Right lung (tissue), 5 donors: Measurements from ENCODE around the gene MPRIP. TPM values are rescaled to one million over a fixed set of nuclear protein-coding genes. Genes with fewer than 3 reads are reported as not detected.
"Not testable (repeated sequence)": the region's sequence is repeated elsewhere in the genome, so short reads cannot be mapped to it uniquely, and the experiment has no call there.

Experiments used
- DNase-seq, 2 donors: peaks; one replicate each; pipeline ENCODE4 v3.0.0-alpha.2; 2013
- polyA plus RNA-seq, 5 donors: library from polyadenylated mRNA; unstranded; fragments of 120-200 nt; gene quantifications; one replicate each; pipeline versions ENCODE4 v1.2.1 to v1.2.3, GENCODE V29; 2013; ENCODE audit warnings: inconsistent platforms in 1 of 5, low replicate concordance in 1 of 5; ENCODE audit not compliant: insufficient read length in 5 of 5, insufficient read depth in 1 of 5

Gene MPRIP
- polyA plus RNA-seq, 5 donors = 190 to 262 (median 239) TPM

DNA sequence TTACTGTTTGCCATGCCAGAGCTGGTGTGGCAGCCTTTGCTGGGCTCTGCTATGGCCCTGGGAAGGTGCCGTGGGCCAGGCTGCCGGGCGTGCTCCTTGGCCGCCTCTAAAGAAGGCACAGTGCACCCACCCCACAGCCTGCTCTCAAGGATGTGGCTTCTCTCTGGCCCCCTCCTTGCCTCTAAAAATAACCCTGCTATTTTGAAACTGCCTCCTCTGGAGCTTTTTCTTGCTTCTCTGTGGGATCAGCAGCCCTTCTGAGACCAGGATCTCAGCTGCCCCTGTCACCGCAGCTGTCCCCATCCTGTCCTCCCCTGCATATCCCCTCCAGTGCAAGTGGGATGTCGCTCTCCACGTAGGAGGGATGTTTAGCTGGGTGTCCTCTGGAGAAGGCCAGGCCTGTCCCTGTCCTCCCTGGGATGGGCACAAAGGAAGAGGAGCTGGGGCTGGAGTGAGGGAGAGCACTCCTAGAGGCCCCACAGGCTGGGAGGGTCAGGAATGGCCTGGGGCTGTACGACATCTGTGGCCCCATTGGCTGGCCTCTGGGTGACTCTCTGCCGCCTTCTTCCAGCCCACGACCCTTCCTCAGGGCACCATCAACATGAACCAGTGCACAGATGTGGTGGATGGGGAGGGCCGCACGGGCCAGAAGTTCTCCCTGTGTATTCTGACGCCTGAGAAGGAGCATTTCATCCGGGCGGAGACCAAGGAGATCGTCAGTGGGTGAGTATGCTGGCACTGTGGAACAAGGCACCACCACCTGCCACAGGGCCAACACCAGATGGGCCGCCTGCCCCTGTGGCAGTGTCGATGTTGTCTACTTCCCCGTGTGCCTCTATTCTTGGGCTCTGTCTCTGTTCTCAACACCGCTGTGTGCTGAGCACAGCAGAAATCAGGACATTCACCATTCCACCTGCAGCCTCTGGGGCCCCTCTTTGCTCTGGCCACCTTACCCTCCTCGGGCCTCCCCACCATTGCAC is 84.2 kb downstream of the MPRIP start:
- DNase-seq = no peak

DNA sequence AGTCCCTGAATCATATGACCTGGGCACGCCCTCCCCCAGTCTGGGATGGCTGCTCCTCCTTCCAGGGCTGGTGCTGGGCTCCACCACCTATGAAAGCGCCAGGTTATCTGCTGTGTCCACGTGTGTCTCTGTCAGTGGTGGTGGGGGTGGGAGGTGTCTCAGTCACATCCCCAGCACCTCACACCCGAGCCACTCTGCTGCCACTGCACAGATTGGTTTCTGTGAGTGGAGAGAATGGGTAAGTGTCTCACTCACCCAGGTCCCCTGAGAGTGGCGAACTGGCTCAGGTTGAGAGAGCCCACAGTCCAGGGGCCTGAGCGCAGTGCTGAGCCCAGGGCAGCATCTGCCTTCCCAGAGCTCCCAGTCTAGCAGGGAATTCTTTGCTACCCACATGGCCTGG is 84.9 kb downstream of the MPRIP start:
- no peak for DNase-seq

DNA sequence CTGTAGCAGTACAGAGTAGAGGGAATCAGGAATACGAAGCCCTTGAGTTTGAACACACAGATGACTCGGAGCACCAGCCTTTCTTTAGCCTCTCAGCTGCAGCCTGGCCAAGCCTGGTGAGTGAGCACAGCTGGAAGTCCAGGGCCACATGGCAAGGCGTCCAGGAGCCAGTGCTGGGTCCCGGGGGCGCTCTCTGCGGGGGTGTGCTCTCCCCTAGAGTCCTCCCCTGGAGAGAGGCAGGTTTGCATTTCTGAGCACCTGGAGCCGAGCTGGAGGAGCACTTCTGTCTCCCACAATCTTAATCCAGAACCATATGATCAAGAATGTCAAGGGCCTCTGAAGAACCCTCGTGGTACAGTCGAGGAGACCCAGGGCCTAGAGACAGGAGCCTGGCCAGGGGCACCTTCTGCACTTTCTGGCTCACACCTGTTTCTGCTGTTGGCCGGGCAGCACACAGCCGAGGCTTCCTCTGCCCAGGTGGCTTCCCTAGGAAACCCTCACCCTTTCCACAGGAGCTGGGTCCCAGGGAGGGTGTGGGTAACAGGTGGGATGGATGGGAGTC is 85.6 kb downstream of the MPRIP start:
- no peak for DNase-seq

DNA sequence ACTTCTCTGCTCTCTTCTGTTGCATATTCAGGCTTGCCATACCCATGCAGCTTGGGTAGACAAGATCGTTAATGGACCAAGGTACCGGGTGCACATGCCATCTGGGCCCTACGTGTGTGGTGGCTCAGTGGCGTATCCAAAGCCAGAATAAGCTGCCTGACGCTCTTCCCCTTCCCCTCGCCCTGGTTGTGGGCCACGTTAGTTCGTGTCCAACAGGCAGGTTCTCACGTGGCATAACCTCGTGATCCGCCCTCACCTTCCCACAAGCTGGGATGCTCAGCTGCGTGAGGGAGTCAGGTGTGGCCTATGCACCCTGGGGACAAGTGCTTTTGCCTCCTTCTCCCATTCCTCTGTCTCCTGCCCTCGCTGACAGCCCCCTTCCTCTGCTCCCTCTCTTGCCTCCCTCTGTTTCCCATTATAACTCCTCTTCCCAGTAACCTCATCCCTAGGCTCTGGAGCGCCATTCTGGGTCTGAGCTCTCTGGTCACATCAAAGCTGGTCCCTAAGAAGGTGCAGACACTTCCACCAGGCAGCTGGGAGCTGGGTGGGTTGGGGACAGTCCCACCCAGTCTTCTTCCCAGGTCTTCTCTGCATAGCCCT is 86.3 kb downstream of the MPRIP start:
- no peak for DNase-seq

DNA sequence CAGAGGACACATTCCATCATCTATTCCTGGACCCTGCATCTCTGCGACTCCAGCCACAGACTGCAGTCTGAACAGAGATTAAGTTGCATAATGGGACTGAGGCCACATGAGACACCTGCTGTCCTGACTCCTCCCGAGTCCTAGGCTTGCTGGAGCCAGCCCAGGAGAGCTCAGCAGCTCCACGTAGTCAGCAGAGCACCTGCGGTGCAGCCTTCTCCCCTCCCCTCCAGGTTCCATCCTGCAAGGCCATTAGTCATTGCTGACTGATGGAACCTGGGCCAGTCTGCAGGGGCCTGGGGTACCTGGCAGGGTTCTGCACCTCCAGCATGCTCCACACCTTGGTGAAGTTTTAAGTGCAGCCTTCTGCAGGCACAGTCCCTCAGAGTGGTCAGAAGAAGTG is 87.2 kb downstream of the MPRIP start:
- DNase-seq = no peak

DNA sequence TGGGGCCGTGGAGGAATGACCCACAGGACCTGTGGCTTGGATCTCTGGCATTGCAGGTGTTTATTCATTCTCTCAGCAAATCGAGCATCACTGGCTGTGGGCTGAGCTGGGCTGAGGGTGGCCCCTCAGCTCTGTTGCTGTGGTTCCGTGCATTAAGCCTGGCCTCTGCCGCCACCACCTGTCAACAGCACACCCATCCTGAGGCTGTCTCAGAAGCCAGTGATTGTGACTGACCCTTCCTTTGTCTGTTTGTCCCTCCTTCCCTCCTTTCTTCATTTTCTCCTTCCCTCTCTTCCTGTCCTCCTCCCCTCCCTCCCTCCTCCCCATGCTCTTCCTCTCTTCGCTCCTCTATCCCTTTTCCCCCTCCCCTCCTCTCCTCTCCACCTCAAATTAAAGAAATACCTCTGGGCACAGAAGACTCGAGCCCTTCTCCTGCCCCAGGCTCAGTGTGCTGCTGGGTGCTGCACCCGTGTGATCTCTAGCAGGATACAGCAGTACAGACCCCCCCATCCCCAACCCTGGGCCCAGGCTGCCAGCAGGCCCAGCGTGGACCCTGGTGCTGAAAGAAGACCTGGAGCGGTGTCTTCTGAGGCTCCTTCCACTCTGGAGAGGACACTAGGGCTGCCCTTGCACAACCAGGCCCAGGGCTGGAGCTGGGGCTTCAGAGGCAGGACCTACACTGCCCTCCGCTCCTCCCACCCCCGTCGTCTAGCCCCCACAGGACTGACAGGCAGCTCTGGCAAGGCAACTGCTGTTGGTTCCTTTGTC is 88.0 kb downstream of the MPRIP start:
- no peak for DNase-seq

DNA sequence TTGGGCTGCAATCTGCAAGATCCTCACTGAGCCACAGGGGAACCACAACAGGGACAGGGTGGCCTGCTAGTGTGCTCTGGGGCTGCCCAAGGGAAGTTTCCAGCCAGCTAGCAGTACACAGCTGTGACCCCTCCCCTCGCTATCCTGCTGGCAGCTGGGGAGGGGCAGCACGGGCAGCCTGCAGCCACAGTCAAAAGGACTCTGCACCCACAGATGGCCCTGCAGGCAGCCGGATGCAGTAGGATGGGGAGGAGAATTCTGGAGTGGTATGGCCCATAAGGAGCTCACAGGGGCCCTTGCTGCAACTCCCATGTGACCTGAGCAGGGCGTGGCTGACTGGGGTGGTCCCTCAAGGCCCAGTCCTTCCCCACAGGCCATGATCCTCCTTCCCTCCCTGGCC is 89.6 kb downstream of the MPRIP start:
- no peak for DNase-seq

DNA sequence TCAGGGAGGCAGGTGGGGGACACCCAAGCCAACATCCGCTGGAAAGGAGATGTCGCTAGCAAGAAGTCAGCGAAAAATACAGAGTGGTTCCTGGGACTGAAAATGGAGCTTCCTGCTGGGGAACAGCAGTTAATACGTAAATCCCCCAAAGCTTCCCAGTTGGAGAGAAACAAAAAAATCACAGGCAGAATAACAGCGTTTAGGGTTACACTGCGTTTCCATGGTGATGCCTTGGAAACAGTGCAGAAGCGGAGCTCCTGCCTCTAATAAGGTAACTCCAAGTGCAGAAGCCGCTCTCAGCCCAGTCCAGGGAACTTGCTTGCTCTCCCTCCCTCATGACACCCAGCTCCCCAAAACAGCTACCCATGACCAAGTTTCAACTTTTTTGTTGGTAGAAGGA is 90.5 kb downstream of the MPRIP start:
- no peak for DNase-seq

DNA sequence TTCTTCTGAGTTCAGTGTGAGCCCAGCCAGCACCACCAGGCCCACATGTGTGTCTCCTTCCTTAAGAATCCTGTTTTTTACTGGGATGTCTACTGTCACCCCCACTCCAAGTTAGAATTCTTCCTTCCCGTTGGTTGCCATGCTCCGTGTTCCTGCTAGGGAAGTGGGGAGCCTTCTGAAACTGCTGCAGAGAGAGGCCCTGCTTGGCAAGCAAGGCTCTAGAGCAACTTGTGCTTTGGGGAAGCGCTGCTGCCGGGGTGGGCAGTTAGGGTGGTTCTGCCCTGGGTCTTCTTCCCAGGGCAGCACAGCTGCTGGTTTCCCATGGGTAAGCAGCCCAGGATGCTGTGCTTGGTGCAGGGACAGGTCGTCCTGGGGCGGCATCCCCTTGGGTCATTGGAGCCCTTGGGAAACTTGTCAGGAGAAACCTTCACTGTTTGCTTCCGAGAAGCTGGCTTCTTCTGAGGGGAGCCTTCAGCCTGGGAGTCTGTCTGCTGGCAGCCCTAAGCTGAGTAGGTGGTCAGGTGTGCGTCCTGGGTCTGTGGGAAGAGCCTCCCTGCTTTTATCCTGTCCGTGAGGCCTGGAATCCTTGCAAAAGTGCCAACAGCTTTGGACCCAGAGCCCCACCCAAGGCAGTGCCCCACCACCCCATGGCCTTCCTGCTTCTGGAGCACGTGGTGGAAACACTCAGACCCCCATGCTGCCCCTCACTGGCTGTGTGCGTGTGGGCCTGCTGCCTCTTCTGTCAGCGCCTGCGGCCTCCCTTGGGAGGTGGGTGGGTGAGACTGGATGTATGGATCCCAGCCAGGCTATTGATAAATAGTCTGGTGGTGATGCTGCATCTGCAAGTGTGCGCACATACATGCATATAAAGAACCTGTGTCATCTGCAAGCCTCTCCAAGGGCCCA is 92.0 kb downstream of the MPRIP start:
- DNase-seq = no peak

DNA sequence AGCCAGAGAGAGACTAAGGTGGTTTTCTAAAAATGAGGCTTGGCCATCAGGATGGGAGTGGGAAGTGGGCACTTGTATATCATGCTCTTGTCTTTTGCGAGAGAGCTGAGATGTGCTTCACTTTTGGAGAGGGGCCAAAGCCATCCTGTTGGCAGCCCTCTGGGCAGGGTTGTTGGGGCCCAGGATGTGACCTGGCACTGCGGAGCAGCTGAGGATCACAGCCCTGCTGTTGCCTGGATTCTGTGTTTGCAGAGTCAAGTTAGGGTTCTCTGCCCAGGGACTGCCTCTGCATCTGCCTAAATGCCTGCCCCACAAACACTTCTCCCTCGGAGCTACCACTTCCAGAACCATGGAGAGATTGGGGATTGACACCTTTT is 92.7 kb downstream of the MPRIP start:
- no peak for DNase-seq

DNA sequence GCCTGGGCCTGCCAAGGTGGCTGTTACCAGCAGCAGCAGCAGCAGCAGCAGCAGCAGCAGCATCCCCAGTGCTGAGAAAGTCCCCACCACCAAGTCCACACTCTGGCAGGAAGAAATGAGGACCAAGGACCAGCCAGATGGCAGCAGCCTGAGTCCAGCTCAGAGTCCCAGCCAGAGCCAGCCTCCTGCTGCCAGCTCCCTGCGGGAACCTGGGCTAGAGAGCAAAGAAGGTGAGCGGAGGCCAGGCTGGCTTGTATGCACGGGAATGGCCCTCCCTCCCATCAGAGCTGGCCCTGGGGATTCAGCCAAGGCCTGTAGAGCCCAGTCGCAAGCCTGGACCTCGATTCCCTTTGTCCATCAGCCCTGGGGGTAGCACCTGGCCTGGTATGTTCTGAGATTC is 94.0 kb downstream of the MPRIP start:
- not testable (repeated sequence) for DNase-seq

DNA sequence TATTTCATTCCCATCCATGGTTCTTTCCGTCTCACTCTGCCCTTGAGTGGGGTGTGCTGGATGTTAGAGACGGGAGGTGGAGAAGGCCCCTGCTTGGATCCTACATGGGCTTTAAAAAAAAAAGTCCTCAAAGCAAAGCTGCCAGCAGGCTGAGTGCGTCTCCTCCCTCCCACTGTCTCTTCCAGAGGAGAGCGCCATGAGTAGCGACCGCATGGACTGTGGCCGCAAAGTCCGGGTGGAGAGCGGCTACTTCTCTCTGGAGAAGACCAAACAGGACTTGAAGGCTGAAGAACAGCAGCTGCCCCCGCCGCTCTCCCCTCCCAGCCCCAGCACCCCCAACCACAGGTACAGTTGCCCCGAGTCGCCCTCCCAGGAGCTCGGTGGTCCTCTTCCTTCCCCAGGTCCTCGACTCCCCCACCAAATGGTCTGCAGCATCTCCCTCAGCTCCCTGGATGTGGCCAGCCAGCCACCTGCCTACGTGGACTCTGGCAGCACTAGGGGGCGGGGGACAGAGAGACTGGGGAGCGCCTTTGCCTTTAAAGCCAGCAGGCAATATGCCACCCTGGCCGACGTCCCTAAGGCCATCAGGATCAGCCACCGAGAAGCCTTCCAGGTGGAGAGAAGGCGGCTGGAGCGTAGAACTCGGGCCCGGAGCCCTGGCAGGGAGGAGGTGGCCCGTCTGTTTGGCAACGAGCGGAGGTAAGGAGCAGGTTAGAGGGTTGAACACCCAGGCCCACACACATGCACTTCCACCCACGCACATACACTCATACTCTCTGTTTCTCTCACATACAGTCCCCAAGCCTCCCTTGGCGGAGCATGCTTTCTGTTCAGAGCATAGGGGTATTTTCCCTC is 95.7 kb downstream of the MPRIP start:
- DNase-seq = no peak

DNA sequence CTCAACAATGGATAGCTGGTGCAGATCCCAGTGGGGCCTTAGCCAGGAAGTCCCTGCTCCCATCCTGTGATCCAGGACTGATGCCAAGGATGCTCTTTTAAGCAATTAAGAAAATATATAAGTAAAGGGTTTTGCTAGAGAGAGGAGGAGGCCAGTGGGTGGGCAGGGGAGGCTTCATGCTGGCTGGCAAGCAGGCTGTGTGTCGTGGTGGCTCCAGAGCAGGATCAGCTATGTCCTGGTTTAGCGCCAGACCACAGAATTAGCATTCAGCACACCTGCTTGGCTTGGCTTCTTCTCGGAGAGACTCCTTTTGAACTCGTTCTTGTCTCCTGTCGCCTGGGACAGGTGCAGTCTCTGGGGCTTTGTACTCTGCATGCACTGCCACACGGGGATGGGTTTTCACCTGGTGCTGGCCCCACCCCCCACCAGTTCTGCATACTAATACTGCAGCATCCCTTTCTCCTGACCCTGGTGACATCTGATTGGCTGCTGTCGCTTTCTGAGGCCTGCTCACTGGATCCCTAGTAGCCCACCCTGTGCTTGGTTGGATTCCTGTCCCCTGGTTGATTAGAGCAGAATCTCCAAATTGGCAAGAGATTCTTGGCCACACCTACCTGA is 97.8 kb downstream of the MPRIP start:
- no peak for DNase-seq

DNA sequence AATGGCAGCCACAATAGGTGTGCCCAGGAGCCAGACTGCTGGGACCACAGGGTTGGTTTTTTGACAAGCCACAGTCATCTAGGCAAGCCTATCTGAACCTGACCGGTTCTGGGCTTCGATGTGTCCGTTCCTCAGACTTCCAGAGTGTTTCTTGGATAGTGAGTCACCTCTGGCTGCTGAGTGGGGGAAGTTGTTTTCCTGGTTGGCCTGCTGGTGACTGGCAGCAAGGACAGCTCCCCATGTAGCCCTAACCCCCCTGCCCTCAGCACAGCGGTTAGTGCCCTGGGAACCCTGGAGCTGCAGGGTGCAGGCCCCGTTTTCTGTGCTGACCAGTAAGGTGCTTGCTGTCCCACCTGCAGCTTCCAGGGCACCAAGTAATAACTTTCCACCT is 98.3 kb downstream of the MPRIP start:
- DNase-seq = no peak

DNA sequence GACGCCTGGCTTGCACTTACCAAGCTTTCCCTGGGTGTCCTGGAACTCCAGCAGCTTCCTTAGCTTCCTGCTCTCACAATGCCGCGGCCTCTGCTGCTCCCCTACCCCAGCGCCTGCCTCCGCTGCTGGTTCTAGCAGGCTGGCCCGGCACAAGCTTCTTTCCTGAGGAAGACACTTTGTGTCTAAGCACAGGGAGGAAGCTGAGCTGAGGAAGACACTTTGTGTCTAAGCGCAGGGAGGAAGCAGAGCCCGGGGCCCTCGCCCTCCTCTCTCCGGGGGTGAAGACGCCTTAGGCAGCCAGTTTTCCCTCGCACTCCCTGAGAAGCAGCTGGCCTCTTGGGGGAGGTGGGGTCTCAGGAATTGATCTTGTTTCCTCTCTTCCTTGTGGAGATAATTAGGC is 99.0 kb downstream of the MPRIP start:
- DNase-seq = no peak

DNA sequence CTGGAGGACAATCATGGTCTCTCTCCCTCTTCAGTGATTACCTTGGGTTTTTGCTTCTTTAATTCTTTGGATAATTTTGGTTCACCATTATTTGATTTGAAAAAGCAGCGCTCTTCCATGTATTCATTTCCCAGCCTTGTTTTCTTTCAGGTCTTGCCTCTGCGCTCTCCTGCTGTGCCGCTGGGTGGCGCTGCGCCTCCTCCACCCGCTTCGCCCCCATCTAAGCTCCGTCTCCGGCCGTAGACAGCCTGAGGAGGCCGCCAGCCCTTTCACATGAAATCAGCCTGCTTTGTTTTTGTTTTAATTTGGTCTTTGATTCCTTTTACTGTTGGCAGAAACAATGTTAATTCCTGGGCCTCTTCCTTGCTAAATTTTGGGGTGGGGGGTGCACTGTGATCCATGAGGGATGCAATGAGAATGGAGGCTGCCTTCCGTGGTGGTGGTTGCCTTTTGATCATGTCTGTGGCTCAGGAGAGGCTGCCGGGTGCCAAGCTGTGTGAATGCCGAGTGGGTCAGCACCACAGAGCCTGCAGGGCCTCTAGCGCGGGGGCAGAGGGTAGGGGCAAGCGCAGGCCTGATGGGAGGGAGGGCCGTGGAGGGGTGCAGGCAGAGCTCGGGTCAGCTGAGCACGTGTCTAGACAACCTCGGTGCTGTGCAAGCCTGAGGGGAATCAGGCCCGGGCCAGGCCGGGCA is 99.7 kb downstream of the MPRIP start:
- DNase-seq = no peak

DNA sequence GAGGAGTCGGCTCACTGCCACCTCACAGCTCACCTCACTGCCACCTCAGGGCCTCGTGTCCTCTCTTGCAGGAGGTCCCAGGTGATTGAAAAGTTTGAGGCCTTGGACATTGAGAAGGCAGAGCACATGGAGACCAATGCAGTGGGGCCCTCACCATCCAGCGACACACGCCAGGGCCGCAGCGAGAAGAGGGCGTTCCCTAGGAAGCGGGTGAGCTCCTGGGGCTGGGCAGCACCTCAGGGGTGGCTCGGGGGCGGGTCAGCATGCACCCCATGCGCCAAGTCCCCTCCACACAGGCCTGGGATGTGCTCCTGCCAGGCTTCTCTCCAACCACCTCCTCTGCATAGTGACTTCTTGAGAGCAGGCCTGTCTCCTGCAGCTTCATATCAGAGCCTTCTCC is 100.3 kb downstream of the MPRIP start:
- DNase-seq = no peak

DNA sequence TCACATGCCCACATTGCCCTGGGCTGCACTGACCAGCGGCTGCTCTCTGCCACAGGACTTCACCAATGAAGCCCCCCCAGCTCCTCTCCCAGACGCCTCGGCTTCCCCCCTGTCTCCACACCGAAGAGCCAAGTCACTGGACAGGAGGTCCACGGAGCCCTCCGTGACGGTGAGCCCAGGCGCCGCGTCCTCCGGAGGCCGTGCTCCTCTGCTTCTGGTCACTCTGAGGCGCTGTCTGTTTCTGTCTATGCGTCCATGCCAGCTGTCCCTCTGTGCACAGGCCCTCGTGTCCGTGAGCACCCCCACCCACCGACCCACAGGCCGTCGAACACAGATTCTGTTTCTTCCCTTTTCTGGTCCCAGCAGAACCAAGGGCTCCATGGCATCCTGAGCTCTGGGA is 101.2 kb downstream of the MPRIP start:
- no peak for DNase-seq

DNA sequence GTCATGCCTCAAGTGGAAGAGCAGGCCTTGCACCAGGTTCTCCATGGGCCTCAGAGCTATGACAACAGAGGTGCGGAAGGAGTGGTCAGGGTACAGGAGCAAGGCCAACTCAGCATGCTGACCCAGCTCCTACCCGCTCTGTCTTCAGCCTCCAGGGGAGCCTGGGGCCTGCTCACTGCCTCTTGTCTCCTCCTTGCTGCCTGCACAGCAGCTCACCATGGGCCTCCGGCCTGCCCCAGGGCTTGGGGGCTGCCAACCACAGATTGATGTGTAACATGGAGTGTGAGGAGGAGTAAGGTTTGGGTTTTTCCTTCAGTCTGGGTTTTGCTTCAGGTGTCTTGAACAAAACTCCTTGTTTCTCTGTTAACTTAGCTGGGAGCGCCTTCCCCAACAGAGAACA is 101.8 kb downstream of the MPRIP start:
- DNase-seq = no peak
